GM18520 (cell line): ENCODE measurements around the gene RHOBTB3.
"Not testable (repeated sequence)": the region's sequence is repeated elsewhere in the genome, so short reads cannot be mapped to it uniquely, and the experiment has no call there.

Experiments used
- ATAC-seq: cut with Tn5 transposase; IDR thresholded peaks from one replicate; pipeline ENCODE4 v1.9.1; 2021; ENCODE audit not compliant: unreplicated experiment

The RHOBTB3 gene

GRCh38 chr5:95797301-95797700 is 66.2 kb downstream of the RHOBTB3 start:
- ATAC-seq = no peak

GRCh38 chr5:95798048-95798447 is 66.9 kb downstream of the RHOBTB3 start:
- ATAC-seq = no peak

- no peak for ATAC-seq
These were observed 67.4 kb downstream of the RHOBTB3 start for GRCh38 chr5:95798545-95798944.

- ATAC-seq = no peak
These were observed 68.2 kb downstream of the RHOBTB3 start for GRCh38 chr5:95799191-95799835.

GRCh38 chr5:95800553-95800952 is 69.4 kb downstream of the RHOBTB3 start:
- ATAC-seq = no peak

GRCh38 chr5:95801532-95801931 is 70.4 kb downstream of the RHOBTB3 start:
- ATAC-seq = no peak

- ATAC-seq = no peak
These were observed 70.8 kb downstream of the RHOBTB3 start for GRCh38 chr5:95801961-95802360.

GRCh38 chr5:95803271-95804148 is 72.4 kb downstream of the RHOBTB3 start:
- no peak for ATAC-seq

- no peak for ATAC-seq
These were observed 73.8 kb downstream of the RHOBTB3 start for GRCh38 chr5:95804736-95805539.

GRCh38 chr5:95806687-95807086 is 75.6 kb downstream of the RHOBTB3 start:
- no peak for ATAC-seq

- no peak for ATAC-seq
These were observed 77.0 kb downstream of the RHOBTB3 start for GRCh38 chr5:95808013-95808685.

- peak; percentile 99 for ATAC-seq
These were observed 77.7 kb downstream of the RHOBTB3 start for GRCh38 chr5:95808686-95809413.

- no peak for ATAC-seq
These were observed 78.4 kb downstream of the RHOBTB3 start for GRCh38 chr5:95809414-95809960.

- no peak for ATAC-seq
These were observed 79.4 kb downstream of the RHOBTB3 start for GRCh38 chr5:95810305-95811125.

GRCh38 chr5:95811126-95811423 is 79.9 kb downstream of the RHOBTB3 start:
- ATAC-seq = not testable (repeated sequence)

- ATAC-seq = not testable (repeated sequence)
These were observed 80.4 kb downstream of the RHOBTB3 start for GRCh38 chr5:95811461-95812073.

GRCh38 chr5:95812074-95812471 is 80.9 kb downstream of the RHOBTB3 start:
- no peak for ATAC-seq

GRCh38 chr5:95813035-95813434 is 81.9 kb downstream of the RHOBTB3 start:
- not testable (repeated sequence) for ATAC-seq
